Neural progenitor cell (in vitro differentiated cells): ENCODE results near the gene CEL. TPM values are rescaled to one million over a fixed set of nuclear protein-coding genes. Genes with fewer than 3 reads are reported as not detected.

Source experiments
- DNase-seq: peaks from one replicate; pipeline ENCODE4 v3.0.0-alpha.2; 2016; ENCODE audit warnings: low spot score
- H2AFZ ChIP-seq: fragments of 200-600 bp; sonication (generic); replicated peaks from 2 replicates; pipeline ENCODE4 v1.6.1; 2016; ENCODE audit warnings: antibody characterized with exemption
- H3F3A ChIP-seq: fragments of 200-600 bp; sonication (generic); 2 replicates; pipeline ENCODE4 v1.6.1; 2016; ENCODE audit warnings: antibody characterized with exemption, low read depth
- H3K27ac ChIP-seq: fragments of 200-600 bp; sonication (generic); 2 replicates; pipeline ENCODE4 v1.5.1; 2016; ENCODE audit warnings: mild to moderate bottlenecking
- H3K27me3 ChIP-seq: fragments of 200-600 bp; sonication (generic); 2 replicates; pipeline ENCODE4 v1.6.1; 2016; ENCODE audit warnings: mild to moderate bottlenecking, moderate library complexity
- H3K36me3 ChIP-seq: fragments of 200-600 bp; sonication (generic); 2 replicates; pipeline ENCODE4 v1.5.1; 2016
- H3K4me1 ChIP-seq: fragments of 200-600 bp; sonication (generic); 2 replicates; pipeline ENCODE4 v1.6.1; 2016; ENCODE audit warnings: mixed run types
- H3K4me2 ChIP-seq: fragments of 200-600 bp; sonication (generic); 2 replicates; pipeline ENCODE4 v1.6.1; 2016
- H3K4me3 ChIP-seq: fragments of 200-600 bp; sonication (generic); 2 replicates; pipeline ENCODE4 v1.5.1; 2016
- H3K79me2 ChIP-seq: fragments of 200-600 bp; sonication (generic); 2 replicates; pipeline ENCODE4 v1.6.1; 2016; ENCODE audit warnings: low read depth
- H3K9ac ChIP-seq: fragments of 200-600 bp; sonication (generic); 2 replicates; pipeline ENCODE4 v1.6.1; 2016
- H3K9me3 ChIP-seq: fragments of 200-600 bp; sonication (generic); 2 replicates; pipeline ENCODE4 v1.5.1; 2016; ENCODE audit warnings: low read depth
- H4K20me1 ChIP-seq: fragments of 200-600 bp; sonication (generic); 2 replicates; pipeline ENCODE4 v1.6.1; 2016; ENCODE audit warnings: low read depth
- H3K27ac Mint-ChIP-seq: 3 replicates; pipeline ENCODE4 v1.8.0; 2021; ENCODE audit warnings: mixed read lengths
- H3K27me3 Mint-ChIP-seq: 2 replicates; pipeline ENCODE4 v1.8.0; 2022; ENCODE audit warnings: low read depth, mild to moderate bottlenecking, inconsistent platforms, moderate library complexity, mixed read lengths; ENCODE audit not compliant: insufficient read depth
- H3K36me3 Mint-ChIP-seq: 3 replicates; pipeline ENCODE4 v1.8.0; 2021; ENCODE audit warnings: mixed read lengths
- H3K4me1 Mint-ChIP-seq: 3 replicates; pipeline ENCODE4 v1.8.0; 2021; ENCODE audit warnings: mixed read lengths
- H3K4me3 Mint-ChIP-seq: 3 replicates; pipeline ENCODE4 v1.8.0; 2021; ENCODE audit warnings: mild to moderate bottlenecking, moderate library complexity, mixed read lengths
- H3K9me3 Mint-ChIP-seq: 3 replicates; pipeline ENCODE4 v1.8.0; 2020; ENCODE audit warnings: mixed read lengths
- CTCF ChIP-seq: fragments of 200-600 bp; sonication (generic); IDR thresholded peaks from 2 replicates; pipeline ENCODE4 v1.5.1; 2017; ENCODE audit warnings: antibody characterized with exemption, mild to moderate bottlenecking
- EZH2 ChIP-seq: fragments of 200-600 bp; sonication (generic); IDR thresholded peaks from 2 replicates; pipeline ENCODE4 v1.6.1; 2017; ENCODE audit warnings: antibody characterized with exemption, mild to moderate bottlenecking, moderate library complexity
- EZH2phosphoT487 ChIP-seq: fragments of 200-600 bp; sonication (generic); IDR thresholded peaks from 2 replicates; pipeline ENCODE4 v1.6.1; 2017; ENCODE audit warnings: antibody characterized with exemption
- total RNA-seq: library from RNA; depleted of rRNA; stranded (reverse); fragments of >200 nt; gene quantifications from 2 replicates; pipeline ENCODE4 v1.2.3, GENCODE V29; 2015; ENCODE audit warnings: low replicate concordance

Gene CEL
- total RNA-seq, 1 donor from 2014 or later = 1.0 TPM

- no peaks in the 10 kb centered on the region for H3K4me1 Mint-ChIP-seq
- H3K27ac Mint-ChIP-seq = no peak overlapping the region
- Histone ChIP-seq H3K9me3 (no peaks in the 10 kb centered on the region), H3K79me2 (peaks cover 20% of the 10 kb centered on the region), H3K4me1 (no peaks in the 10 kb centered on the region), H3K4me3 (no peak overlapping the region), H3K9ac (no peak overlapping the region), H3K27ac (no peak overlapping the region), H2AFZ (no peak overlapping the region), H4K20me1 (peaks cover 13% of the 10 kb centered on the region), H3K27me3 (no peaks in the 10 kb centered on the region), H3K4me2 (no peak overlapping the region), H3K36me3 (no peaks in the 10 kb centered on the region), H3F3A (no peaks in the 10 kb centered on the region)
- peaks cover 3% of the 10 kb centered on the region for H3K27me3 Mint-ChIP-seq
- H3K36me3 Mint-ChIP-seq = peaks cover 33% of the 10 kb centered on the region
- no peak for TF ChIP-seq EZH2
- TF ChIP-seq EZH2phosphoT487 = no peak
- no peak for TF ChIP-seq CTCF
- DNase-seq = no peak
- no peaks in the 10 kb centered on the region for H3K9me3 Mint-ChIP-seq
- H3K4me3 Mint-ChIP-seq = no peak overlapping the region
Measured at GRCh38 chr9:133045132-133045531, 16.6 kb upstream of the CEL start.

DNA sequence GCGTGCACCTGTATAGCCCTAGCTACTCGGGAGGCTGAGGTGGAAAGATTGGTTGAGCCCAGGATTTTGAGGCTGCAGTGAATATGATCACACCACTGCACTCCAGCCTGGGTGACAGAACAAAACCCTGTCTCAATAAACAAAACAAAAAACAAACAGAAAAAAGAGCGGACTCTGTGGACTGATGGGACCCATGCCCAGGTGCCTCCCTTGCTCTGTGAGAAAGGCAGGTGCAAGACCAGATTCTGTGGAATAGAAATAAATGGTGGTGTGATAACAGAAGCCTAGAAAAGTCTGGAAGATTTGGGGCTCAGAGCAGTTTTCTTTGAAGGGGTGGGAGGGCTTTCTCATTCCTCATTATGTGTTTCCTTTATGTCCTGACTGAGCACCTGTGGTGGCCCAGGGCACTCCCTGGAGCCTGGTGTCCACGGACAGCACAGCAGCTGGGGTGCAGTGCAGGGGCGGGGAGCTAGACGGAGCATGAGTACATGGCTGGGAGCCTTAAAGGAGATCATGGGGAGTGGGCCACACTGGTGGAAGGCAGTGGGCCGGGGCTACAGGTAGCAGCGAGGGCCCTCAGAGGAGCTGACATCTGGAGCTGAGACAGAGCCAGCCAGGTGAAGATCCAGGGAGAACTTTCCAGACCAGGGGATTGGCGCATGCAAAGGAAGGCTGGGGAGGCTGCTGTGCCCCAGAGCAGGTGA, 15.4 kb upstream of the CEL start:
- Mint-ChIP-seq H3K9me3 (no peaks in the 10 kb centered on the region), H3K36me3 (peaks cover 32% of the 10 kb centered on the region), H3K27me3 (peaks cover 3% of the 10 kb centered on the region), H3K27ac (no peak overlapping the region), H3K4me1 (no peaks in the 10 kb centered on the region), H3K4me3 (no peak overlapping the region)
- Histone ChIP-seq H3K79me2 (peaks cover 8% of the 10 kb centered on the region), H3K9ac (no peak overlapping the region), H3K36me3 (no peaks in the 10 kb centered on the region), H3K4me2 (no peak overlapping the region), H3K27me3 (no peaks in the 10 kb centered on the region), H3K9me3 (no peaks in the 10 kb centered on the region), H3K27ac (no peak overlapping the region), H3F3A (no peaks in the 10 kb centered on the region), H2AFZ (no peak overlapping the region), H3K4me1 (no peaks in the 10 kb centered on the region), H4K20me1 (peaks cover 9% of the 10 kb centered on the region), H3K4me3 (no peak overlapping the region)
- TF ChIP-seq EZH2 = no peak
- TF ChIP-seq CTCF = no peak
- no peak for TF ChIP-seq EZH2phosphoT487
- DNase-seq = no peak

DNA sequence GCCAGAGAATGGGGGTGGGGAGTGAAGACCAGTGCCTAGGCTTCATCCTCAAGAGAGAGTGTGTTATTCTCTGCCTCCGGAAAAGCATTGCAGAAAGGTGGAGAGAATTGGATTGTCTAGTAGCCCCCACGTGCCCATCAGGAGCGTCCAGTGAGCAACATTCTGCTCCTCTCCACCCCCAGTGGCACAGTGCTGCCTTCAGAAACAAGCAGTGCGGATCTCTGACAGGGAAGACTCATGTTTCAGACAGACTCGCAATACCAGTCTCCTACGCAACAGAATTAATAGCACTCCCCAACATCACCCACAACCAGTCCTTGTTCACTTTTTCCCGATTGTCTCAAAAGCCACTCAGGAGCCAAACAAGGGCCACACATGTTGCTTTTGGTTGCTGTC, 14.9 kb upstream of the CEL start:
- Mint-ChIP-seq H3K9me3 (no peaks in the 10 kb centered on the region), H3K27ac (no peak overlapping the region), H3K36me3 (peaks cover 32% of the 10 kb centered on the region)

More for the DNA sequence above, 14.9 kb upstream of the CEL start:
- H3K27ac ChIP-seq = no peak overlapping the region
- Mint-ChIP-seq H3K27me3 (peaks cover 3% of the 10 kb centered on the region), H3K4me1 (no peaks in the 10 kb centered on the region), H3K4me3 (no peak overlapping the region)
- TF ChIP-seq CTCF = no peak
- DNase-seq = no peak
- no peak overlapping the region for H3K9ac ChIP-seq
- H3K36me3 ChIP-seq = no peaks in the 10 kb centered on the region
- no peak overlapping the region for H3K4me2 ChIP-seq
- no peaks in the 10 kb centered on the region for H3K27me3 ChIP-seq
- H3K4me1 ChIP-seq = no peaks in the 10 kb centered on the region
- no peaks in the 10 kb centered on the region for H3K9me3 ChIP-seq
- H4K20me1 ChIP-seq = peaks cover 9% of the 10 kb centered on the region
- H3F3A ChIP-seq = no peaks in the 10 kb centered on the region
- H2AFZ ChIP-seq = no peak overlapping the region
- peaks cover 2% of the 10 kb centered on the region for H3K79me2 ChIP-seq
- H3K4me3 ChIP-seq = no peak overlapping the region
